Loucy (cell line): ENCODE results near the gene CEP295NL.
"Not testable (repeated sequence)": the region's sequence is repeated elsewhere in the genome, so short reads cannot be mapped to it uniquely, and the experiment has no call there.

Experiments
- H2AFZ ChIP-seq: fragments of 200-600 bp; sonication (generic); 2 replicates; pipeline ENCODE4 v1.6.0; 2016; ENCODE audit warnings: antibody characterized with exemption, mild to moderate bottlenecking, low read length, moderate library complexity
- H3F3A ChIP-seq: fragments of 200-600 bp; 2 replicates; pipeline ENCODE4 v1.6.0; 2016; ENCODE audit warnings: antibody characterized with exemption, low read depth, mild to moderate bottlenecking
- H3K27me3 ChIP-seq: fragments of 200-600 bp; sonication (generic); 2 replicates; pipeline ENCODE4 v1.6.1; 2014; ENCODE audit warnings: low read length, mild to moderate bottlenecking; ENCODE audit not compliant: insufficient read depth, poor library complexity, severe bottlenecking
- H3K36me3 ChIP-seq: fragments of 200-600 bp; sonication (generic); 2 replicates; pipeline ENCODE4 v1.6.1; 2016; ENCODE audit warnings: low read length; ENCODE audit not compliant: insufficient read depth
- H3K4me1 ChIP-seq: fragments of 200-600 bp; sonication (generic); 2 replicates; pipeline ENCODE4 v1.5.1; 2014; ENCODE audit warnings: low read length, mild to moderate bottlenecking; ENCODE audit not compliant: insufficient read depth, poor library complexity, severe bottlenecking
- H3K4me2 ChIP-seq: fragments of 200-600 bp; sonication (generic); 2 replicates; pipeline ENCODE4 v1.6.0; 2014; ENCODE audit warnings: antibody characterized with exemption, low read length, low read depth, mild to moderate bottlenecking; ENCODE audit not compliant: poor library complexity, severe bottlenecking
- H3K4me3 ChIP-seq: fragments of 200-600 bp; sonication (generic); 2 replicates; pipeline ENCODE4 v1.5.1; 2014; ENCODE audit warnings: low read length, mild to moderate bottlenecking, mixed read lengths; ENCODE audit not compliant: poor library complexity, severe bottlenecking
- H3K79me2 ChIP-seq: fragments of 200-600 bp; sonication (generic); 2 replicates; pipeline ENCODE4 v1.6.1; 2014; ENCODE audit warnings: low read length; ENCODE audit not compliant: insufficient read depth
- H3K9ac ChIP-seq: fragments of 200-600 bp; sonication (generic); 2 replicates; pipeline ENCODE4 v1.6.0; 2014; ENCODE audit warnings: mild to moderate bottlenecking, low read depth, low read length, moderate library complexity; ENCODE audit not compliant: poor library complexity, severe bottlenecking
- H3K9me2 ChIP-seq: fragments of 200-600 bp; sonication (generic); replicated peaks from 2 replicates; pipeline ENCODE4 v1.6.1; 2016; ENCODE audit warnings: low read depth, low read length, mixed read lengths
- H3K9me3 ChIP-seq: fragments of 200-600 bp; sonication (generic); 2 replicates; pipeline ENCODE4 v1.6.1; 2014; ENCODE audit warnings: mild to moderate bottlenecking, antibody characterized with exemption, low read length, low read depth; ENCODE audit not compliant: insufficient read depth
- H4K20me1 ChIP-seq: fragments of 200-600 bp; sonication (generic); 2 replicates; pipeline ENCODE4 v1.6.0; 2014; ENCODE audit warnings: antibody characterized with exemption, low read length, mild to moderate bottlenecking; ENCODE audit not compliant: insufficient read depth, poor library complexity, severe bottlenecking
- CTCF ChIP-seq: fragments of 200-600 bp; sonication (generic); conservative IDR thresholded peaks from 2 replicates; pipeline ENCODE4 v1.5.1; 2014; ENCODE audit warnings: mild to moderate bottlenecking, antibody characterized with exemption, low read length
- EZH2phosphoT487 ChIP-seq: fragments of 200-600 bp; IDR thresholded peaks from 2 replicates; pipeline ENCODE4 v1.6.1; 2018; ENCODE audit warnings: antibody characterized with exemption, mild to moderate bottlenecking, moderate library complexity, borderline replicate concordance

The CEP295NL gene

GRCh38 chr17:78915872-78916632 lies 13.1 kb upstream of the CEP295NL start:
- Histone ChIP-seq H3F3A (no peaks in the 10 kb centered on the region), H3K9me3 (no peaks in the 10 kb centered on the region), H3K9me2 (no peaks in the 10 kb centered on the region), H2AFZ (no peak overlapping the region), H3K4me2 (no peak overlapping the region), H3K27me3 (no peaks in the 10 kb centered on the region), H3K4me1 (no peaks in the 10 kb centered on the region), H3K79me2 (peaks cover 20% of the 10 kb centered on the region; the same call in 1 of the 2 replicates), H3K9ac (no peak overlapping the region), H3K36me3 (no peaks in the 10 kb centered on the region), H4K20me1 (no peaks in the 10 kb centered on the region), H3K4me3 (no peak overlapping the region)
- no peak for TF ChIP-seq EZH2phosphoT487
- TF ChIP-seq CTCF: no peak

GRCh38 chr17:78913115-78913514 lies 10.1 kb upstream of the CEP295NL start:
- no peaks in the 10 kb centered on the region for H3K9me2 ChIP-seq
- H2AFZ ChIP-seq: no peak overlapping the region
- no peak overlapping the region for H3K4me2 ChIP-seq
- H3K27me3 ChIP-seq: no peaks in the 10 kb centered on the region
- H3K79me2 ChIP-seq: peaks cover 14% of the 10 kb centered on the region; the same call in 1 of the 2 replicates
- TF ChIP-seq CTCF (no peak), EZH2phosphoT487 (no peak)
- H3K4me3 ChIP-seq: no peak overlapping the region
- H4K20me1 ChIP-seq: no peaks in the 10 kb centered on the region
- H3K36me3 ChIP-seq: no peaks in the 10 kb centered on the region
- H3K9me3 ChIP-seq: no peaks in the 10 kb centered on the region
- no peak overlapping the region for H3K9ac ChIP-seq
- no peaks in the 10 kb centered on the region for H3K4me1 ChIP-seq
- no peaks in the 10 kb centered on the region for H3F3A ChIP-seq

- Histone ChIP-seq H3K4me3 (no peak overlapping the region), H2AFZ (no peak overlapping the region), H3K27me3 (no peaks in the 10 kb centered on the region), H3F3A (no peaks in the 10 kb centered on the region), H3K79me2 (peaks cover 14% of the 10 kb centered on the region; the same call in 1 of the 2 replicates), H3K9me2 (no peaks in the 10 kb centered on the region), H3K4me1 (no peaks in the 10 kb centered on the region), H3K9me3 (no peaks in the 10 kb centered on the region), H4K20me1 (no peaks in the 10 kb centered on the region), H3K4me2 (no peak overlapping the region), H3K9ac (no peak overlapping the region), H3K36me3 (no peaks in the 10 kb centered on the region)
- TF ChIP-seq CTCF (no peak), EZH2phosphoT487 (no peak)
Measured at GRCh38 chr17:78912082-78912481, 9.1 kb upstream of the CEP295NL start.

DNA sequence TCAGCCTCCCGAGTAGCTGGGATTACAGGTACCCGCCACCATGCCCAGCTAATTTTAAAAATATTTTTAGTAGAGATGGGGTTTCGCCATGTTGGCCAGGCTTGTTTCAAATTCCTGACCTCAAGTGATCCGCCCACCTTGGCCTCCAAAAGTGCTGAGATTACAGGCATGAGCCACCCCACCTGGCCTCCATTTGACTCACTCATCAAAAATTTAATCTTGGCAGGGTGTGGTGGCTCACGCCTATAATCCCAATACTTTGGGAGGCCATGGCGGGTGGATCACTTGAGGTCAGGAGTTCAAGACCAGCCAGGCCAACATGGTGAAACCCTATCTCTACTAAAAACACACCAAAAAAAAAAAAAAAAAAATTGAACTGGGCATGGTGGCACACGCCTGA lies 8.5 kb upstream of the CEP295NL start:
- H3K4me3 ChIP-seq, H3K36me3 ChIP-seq, H3K4me1 ChIP-seq, H3K9ac ChIP-seq, H3F3A ChIP-seq, H4K20me1 ChIP-seq, H2AFZ ChIP-seq, H3K4me2 ChIP-seq, H3K27me3 ChIP-seq, H3K9me2 ChIP-seq, H3K9me3 ChIP-seq: not testable (repeated sequence)
- peaks cover 11% of the 10 kb centered on the region; the same call in 1 of the 2 replicates for H3K79me2 ChIP-seq
